Placental epithelial cell (primary cell): ENCODE measurements around the gene PRKCSH. TPM values are rescaled to one million over a fixed set of nuclear protein-coding genes. Genes with fewer than 3 reads are reported as not detected.

ENCODE experiments used
- small RNA-seq: library from RNA; depleted of rRNA; stranded (forward); fragments of <200 nt; gene quantifications from one replicate; pipeline ENCODE3, GENCODE V24; 2012
- total RNA-seq: library from RNA; depleted of rRNA; stranded (reverse); fragments of >200 nt; gene quantifications from 2 replicates; pipeline ENCODE4 v1.2.3, GENCODE V29; 2012

PRKCSH gene, protein sequence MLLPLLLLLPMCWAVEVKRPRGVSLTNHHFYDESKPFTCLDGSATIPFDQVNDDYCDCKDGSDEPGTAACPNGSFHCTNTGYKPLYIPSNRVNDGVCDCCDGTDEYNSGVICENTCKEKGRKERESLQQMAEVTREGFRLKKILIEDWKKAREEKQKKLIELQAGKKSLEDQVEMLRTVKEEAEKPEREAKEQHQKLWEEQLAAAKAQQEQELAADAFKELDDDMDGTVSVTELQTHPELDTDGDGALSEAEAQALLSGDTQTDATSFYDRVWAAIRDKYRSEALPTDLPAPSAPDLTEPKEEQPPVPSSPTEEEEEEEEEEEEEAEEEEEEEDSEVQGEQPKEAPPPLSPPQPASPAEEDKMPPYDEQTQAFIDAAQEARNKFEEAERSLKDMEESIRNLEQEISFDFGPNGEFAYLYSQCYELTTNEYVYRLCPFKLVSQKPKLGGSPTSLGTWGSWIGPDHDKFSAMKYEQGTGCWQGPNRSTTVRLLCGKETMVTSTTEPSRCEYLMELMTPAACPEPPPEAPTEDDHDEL
- 124 and 132 TPM in 2 replicates for total RNA-seq

DNA sequence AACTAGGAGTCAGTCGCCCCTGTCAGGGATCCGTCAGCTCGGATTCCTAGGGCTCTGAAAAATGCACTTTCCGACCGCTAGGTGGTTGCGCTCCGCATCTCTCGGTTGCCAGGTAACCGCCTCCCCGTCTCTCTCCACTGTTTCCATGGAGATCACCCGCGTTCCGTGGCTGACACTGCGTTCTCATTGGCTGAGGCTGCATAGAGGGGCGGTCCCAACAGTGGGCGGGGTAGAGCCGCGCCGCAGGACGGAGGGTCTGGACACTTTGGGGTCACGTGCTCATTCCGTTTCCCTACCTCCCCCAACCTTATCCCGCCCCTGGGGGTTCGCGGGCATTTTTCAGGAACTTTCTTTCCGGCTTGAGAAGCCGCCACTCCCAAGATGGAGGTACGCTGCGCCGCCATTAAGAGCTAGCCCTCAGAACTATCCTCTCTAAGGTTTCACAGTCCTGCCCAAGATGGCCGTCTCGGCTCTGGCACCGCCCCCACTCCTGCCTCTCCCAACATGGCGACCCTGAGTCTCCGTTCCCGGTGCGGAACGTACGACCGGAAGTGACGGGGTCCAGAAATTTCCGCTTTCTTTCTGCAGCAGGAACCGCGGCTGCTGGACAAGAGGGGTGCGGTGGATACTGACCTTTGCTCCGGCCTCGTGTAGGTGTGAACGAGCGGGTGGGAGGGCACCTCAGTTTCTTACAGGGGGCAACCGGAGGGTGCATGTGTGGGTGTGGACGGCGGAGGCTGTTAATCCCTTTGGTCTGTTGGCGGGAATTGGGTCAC is at the start of gene PRKCSH, which contains the start of gene ODAD3:
PRKCSH (plus strand) TSS at position 579 of the 776 bp plus-strand sequence. CDS start 483 bp downstream, outside the sequence.
ODAD3 (minus strand) TSS at position 65 of the 776 bp plus-strand sequence. CDS start 105 bp downstream, outside the sequence.

DNA sequence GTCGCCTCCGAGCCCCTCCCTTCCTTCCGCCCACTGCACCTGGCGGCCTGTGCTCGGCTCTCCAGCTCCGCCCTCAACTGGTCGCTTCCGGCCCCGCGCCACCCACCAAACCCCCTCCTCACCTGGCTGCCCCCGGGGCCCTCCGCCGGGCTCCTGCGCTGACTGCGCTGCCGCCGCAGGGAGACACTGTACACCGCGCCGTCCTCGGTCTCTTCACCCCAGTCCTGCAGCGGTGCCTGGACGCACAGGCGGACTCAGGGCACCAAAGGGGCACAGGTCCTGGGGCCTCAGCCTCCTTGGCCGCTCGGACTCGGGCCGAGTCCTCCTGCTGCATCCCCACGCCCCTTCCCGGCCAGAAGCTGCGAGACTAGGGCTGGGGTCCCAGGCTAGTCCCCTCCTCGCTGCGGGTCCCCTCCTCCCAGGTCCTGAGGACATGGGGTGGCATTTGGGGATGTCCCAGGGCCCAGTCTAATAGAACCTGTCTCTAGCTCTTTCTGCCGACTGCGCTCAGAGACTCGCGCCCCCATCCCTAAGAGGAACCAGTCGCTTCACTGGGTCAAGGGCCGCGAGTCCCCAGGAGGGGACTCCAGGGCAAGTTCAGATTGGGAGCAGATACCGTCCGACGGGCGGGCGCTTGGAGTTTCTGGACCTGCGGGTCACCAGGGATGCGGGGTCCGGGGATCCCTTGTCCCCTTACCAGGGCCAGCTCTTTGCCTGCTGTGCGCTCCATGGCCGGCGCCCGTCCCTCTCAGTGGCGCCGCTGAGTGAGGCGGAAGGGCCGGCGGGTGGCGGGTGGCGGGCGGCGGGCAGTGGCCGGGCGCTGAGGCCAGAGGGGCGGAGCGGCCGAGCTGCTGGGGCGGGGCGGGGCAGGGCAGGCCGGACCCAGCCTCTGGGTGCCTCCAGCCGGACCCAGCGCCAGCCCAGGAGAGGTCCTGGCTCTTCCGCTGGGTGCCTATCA is 16.6 kb upstream of the PRKCSH start, which contains the start of gene RGL3:
RGL3 (minus strand) TSS at position 766 of the 958 bp plus-strand sequence; CDS start at position 730, 36 bp downstream.

DNA sequence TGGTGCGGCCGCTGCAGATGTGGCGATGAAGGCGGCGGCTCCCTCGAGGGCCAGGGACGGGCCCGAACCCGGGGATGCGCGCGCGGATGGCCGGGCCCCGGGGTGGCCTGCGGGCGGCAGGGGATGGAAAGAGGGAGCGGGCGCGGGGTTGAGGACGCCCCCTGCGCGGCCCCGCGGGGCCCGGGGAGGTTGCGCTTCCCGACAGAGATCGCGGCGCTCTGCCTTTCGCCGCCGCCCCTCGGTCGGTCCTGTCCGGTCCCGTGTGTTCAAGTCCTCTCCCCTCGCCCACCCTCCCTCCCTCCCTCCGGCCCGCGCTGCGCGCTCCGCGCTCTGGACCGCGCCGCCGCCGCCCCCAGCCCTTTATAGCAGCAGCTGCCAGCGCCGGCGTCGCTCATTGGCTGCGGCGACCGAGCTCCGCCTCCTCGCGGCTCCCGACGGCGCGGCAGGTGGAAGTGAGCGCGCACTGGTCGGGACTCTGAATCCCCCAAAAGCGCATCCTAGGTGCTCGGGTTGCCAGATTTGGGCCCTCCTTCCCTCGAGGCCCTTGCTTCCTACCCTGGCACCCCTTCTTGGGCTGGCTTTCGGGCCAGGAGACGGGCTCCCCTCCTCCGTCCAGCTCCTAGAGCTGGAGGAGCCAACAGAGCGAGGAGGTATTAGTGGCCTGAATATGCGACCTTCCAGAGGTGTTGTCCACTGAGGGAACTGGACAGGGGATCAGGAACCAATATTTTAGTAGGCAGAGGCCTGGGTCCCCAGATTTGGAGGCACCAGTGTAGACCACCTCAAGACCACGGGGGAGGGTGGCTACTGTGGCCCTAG is 45.5 kb downstream of the PRKCSH start, which contains the start of gene ELAVL3:
ELAVL3 (minus strand) TSS at position 332 of the 819 bp plus-strand sequence. CDS start 438 bp downstream, outside the sequence.

Small RNA genes lying within 50 kb of the gene (small RNA-seq; reads per million reads assigned to genes)
- not detected for gene MIR7974
- gene RF00019, result not detected

Other genes starting within 250 kb of the PRKCSH start
- gene KANK2, start 238.1 kb upstream of the PRKCSH start, total RNA-seq, result 173 and 210 TPM in 2 replicates
- 0.33 TPM in 1 of 2 replicates, not detected in the other for gene ANGPTL8, start 196.0 kb upstream of the PRKCSH start, total RNA-seq
- gene DOCK6, start 173.1 kb upstream of the PRKCSH start, total RNA-seq, result 29.5 and 34.2 TPM in 2 replicates
- gene TSPAN16, start 139.5 kb upstream of the PRKCSH start, total RNA-seq, result not detected in 2 replicates
- 29.8 and 39.9 TPM in 2 replicates for gene RAB3D, start 96.0 kb upstream of the PRKCSH start, total RNA-seq
- 82.8 and 118 TPM in 2 replicates for gene TMEM205, start 89.4 kb upstream of the PRKCSH start, total RNA-seq
- 14.9 and 15.3 TPM in 2 replicates for gene CCDC159, start 89.1 kb upstream of the PRKCSH start, total RNA-seq
- 14.1 and 15.9 TPM in 2 replicates for gene PLPPR2, start 80.2 kb upstream of the PRKCSH start, total RNA-seq
- gene SWSAP1, start 61.0 kb upstream of the PRKCSH start, total RNA-seq, result 1.8 and 2.7 TPM in 2 replicates
- gene EPOR, start 51.3 kb upstream of the PRKCSH start, total RNA-seq, result 1.6 and 2.4 TPM in 2 replicates
- 2.4 TPM in 1 of 2 replicates, not detected in the other for gene RGL3, start 16.3 kb upstream of the PRKCSH start, total RNA-seq
- gene ODAD3, start 514 bp upstream of the PRKCSH start, total RNA-seq, result under 0.01 TPM in 1 of 2 replicates, not detected in the other
- not detected in 2 replicates for gene ELAVL3, start 45.4 kb downstream of the PRKCSH start, total RNA-seq
- 6.7 and 8.0 TPM in 2 replicates for gene ZNF653, start 70.2 kb downstream of the PRKCSH start, total RNA-seq
- gene ECSIT, start 93.5 kb downstream of the PRKCSH start, total RNA-seq, result 52.6 and 78.1 TPM in 2 replicates
- 4.7 and 10.7 TPM in 2 replicates for gene CNN1, start 103.2 kb downstream of the PRKCSH start, total RNA-seq
- 14.9 and 36.8 TPM in 2 replicates for gene ELOF1, start 123.6 kb downstream of the PRKCSH start, total RNA-seq
- 0.79 and 2.1 TPM in 2 replicates for gene ACP5, start 142.0 kb downstream of the PRKCSH start, total RNA-seq
- 20.5 and 23.9 TPM in 2 replicates for gene ZNF627, start 161.8 kb downstream of the PRKCSH start, total RNA-seq